ENCODE measurements around the gene OTOS.

- TF ChIP-seq CTCF (IDR thresholded peaks at IDR 0.05 in 4 of 5, conservative IDR thresholded peaks at IDR 0.05 in 1 of 5) = no peak
- no peak for TF ChIP-seq POLR2A (IDR thresholded peaks at IDR 0.05)
Observed at GRCh38 chr2:240170883-240171282, 30.4 kb upstream of the OTOS start.

Data from gastrocnemius medialis (tissue), 4 donors.